ENCODE results near the gene NLRC5.
A peak's percentile ranks its signal among the peaks of the same experiment; 100 is the strongest.
"Not testable (repeated sequence)": the region's sequence is repeated elsewhere in the genome, so short reads cannot be mapped to it uniquely, and the experiment has no call there.

Gene NLRC5

GRCh38 chr16:56964243-56965148 is 24.9 kb upstream of the NLRC5 start:
- DNase-seq: peak; percentile 93

GRCh38 chr16:56965149-56966092 is 23.9 kb upstream of the NLRC5 start:
- no peak for DNase-seq

- no peak for DNase-seq
These were observed 23.3 kb upstream of the NLRC5 start for GRCh38 chr16:56966093-56966475.

- DNase-seq: no peak
These were observed 21.6 kb upstream of the NLRC5 start for GRCh38 chr16:56967733-56968132.

GRCh38 chr16:56969769-56970168 is 19.6 kb upstream of the NLRC5 start:
- no peak for DNase-seq

- no peak for DNase-seq
These were observed 18.2 kb upstream of the NLRC5 start for GRCh38 chr16:56970934-56971767.

GRCh38 chr16:56971768-56972043 is 17.7 kb upstream of the NLRC5 start:
- no peak for DNase-seq

GRCh38 chr16:56972403-56973293 is 16.7 kb upstream of the NLRC5 start:
- DNase-seq: no peak

- DNase-seq: no peak
These were observed 16.1 kb upstream of the NLRC5 start for GRCh38 chr16:56973294-56973689.

- not testable (repeated sequence) for DNase-seq
These were observed 15.5 kb upstream of the NLRC5 start for GRCh38 chr16:56973899-56974298.

GRCh38 chr16:56974549-56975300 is 14.6 kb upstream of the NLRC5 start:
- no peak for DNase-seq

GRCh38 chr16:56975714-56976113 is 13.6 kb upstream of the NLRC5 start:
- no peak for DNase-seq

GRCh38 chr16:56977216-56977615 is 12.1 kb upstream of the NLRC5 start:
- DNase-seq: no peak

- no peak for DNase-seq
These were observed 11.4 kb upstream of the NLRC5 start for GRCh38 chr16:56977823-56978430.

GRCh38 chr16:56980201-56980535 is 9.2 kb upstream of the NLRC5 start:
- no peak for DNase-seq

GRCh38 chr16:56980792-56981724 is 8.3 kb upstream of the NLRC5 start:
- DNase-seq: no peak

GRCh38 chr16:56981729-56982271 is 7.6 kb upstream of the NLRC5 start:
- no peak for DNase-seq

GRCh38 chr16:56982695-56983094 is 6.7 kb upstream of the NLRC5 start:
- no peak for DNase-seq

GRCh38 chr16:56983211-56983751 is 6.1 kb upstream of the NLRC5 start:
- DNase-seq: no peak
